H1 (cell line): ENCODE measurements around the gene PTPRE. TPM values are rescaled to one million over a fixed set of nuclear protein-coding genes. Genes with fewer than 3 reads are reported as not detected.

Experiments
- CTCF ChIA-PET: fragments of 300-600 bp; sonication (Branson Sonifier 250); formaldehyde crosslinking; loops from one replicate; lab custom pipeline; 2021; ENCODE audit not compliant: partially characterized antibody; lab: Charles Lee
- POLR2A ChIA-PET: fragments of 300-600 bp; sonication (Branson Sonifier 250); formaldehyde crosslinking; loops from one replicate; lab custom pipeline; 2021; ENCODE audit warnings: inconsistent platforms; ENCODE audit not compliant: partially characterized antibody; lab: Charles Lee
- DNase-seq, 2 experiments: peaks; one replicate each; pipeline versions ENCODE4 v3.0.0 to v3.0.0-alpha.2; 2010 to 2022; ENCODE audit warnings: low spot score in 2 of 2, low read depth in 1 of 2, mixed read lengths in 1 of 2
- FAIRE-seq: peaks from 2 replicates; lab custom pipeline; 2011; peaks lifted over from hg19 to GRCh38; lab: Jason Lieb, UNC
- H2AFZ ChIP-seq: 2 replicates; pipeline ENCODE4 v1.8.1; 2012; ENCODE audit warnings: low read length, inconsistent platforms
- H2AK5ac ChIP-seq: 2 replicates; pipeline ENCODE4 v1.6.1; 2013; ENCODE audit warnings: low read depth, low read length
- H2BK120ac ChIP-seq: replicated peaks from 2 replicates; pipeline ENCODE3; 2013; ENCODE audit warnings: low read depth, low read length, inconsistent platforms
- H2BK12ac ChIP-seq: 2 replicates; pipeline ENCODE4 v1.6.1; 2013; ENCODE audit warnings: low read depth, low read length
- H2BK15ac ChIP-seq: 2 replicates; pipeline ENCODE4 v1.6.1; 2013; ENCODE audit warnings: low read length
- H2BK20ac ChIP-seq: 2 replicates; pipeline ENCODE4 v1.6.1; 2013; ENCODE audit warnings: low read length
- H2BK5ac ChIP-seq: 2 replicates; pipeline ENCODE4 v1.6.1; 2013; ENCODE audit warnings: low read depth, low read length
- H3K14ac ChIP-seq: 2 replicates; pipeline ENCODE4 v1.6.1; 2013; ENCODE audit warnings: inconsistent platforms; ENCODE audit not compliant: insufficient read length
- H3K18ac ChIP-seq: 2 replicates; pipeline ENCODE4 v1.6.1; 2013; ENCODE audit warnings: low read length; ENCODE audit errors: extremely low read depth
- H3K23ac ChIP-seq: 2 replicates; pipeline ENCODE4 v1.6.1; 2013; ENCODE audit warnings: inconsistent platforms; ENCODE audit not compliant: insufficient read length
- H3K23me2 ChIP-seq: 2 replicates; pipeline ENCODE4 v1.6.1; 2013; ENCODE audit warnings: low read depth, low read length
- H3K27ac ChIP-seq: 2 replicates; pipeline ENCODE4 v1.6.1; 2011; ENCODE audit warnings: low read depth, low read length, inconsistent platforms
- H3K27me3 ChIP-seq, 4 experiments: replicated peaks in 1 of 4; 1 replicate in 1 of 4; 2 replicates in 3 of 4; pipeline versions ENCODE4 v1.6.1 to v1.8.1; 2011 to 2013; ENCODE audit warnings: low read length in 3 of 4, mild to moderate bottlenecking in 3 of 4, inconsistent platforms in 2 of 4, mixed read lengths in 2 of 4, moderate library complexity in 1 of 4; ENCODE audit not compliant: control insufficient read depth in 3 of 4, insufficient read depth in 3 of 4; ENCODE audit errors: extremely low read depth in 1 of 4
- H3K36me3 ChIP-seq, 4 experiments: 2 replicates each; pipeline versions ENCODE4 v1.6.1 to v1.8.1; 2011 to 2013; ENCODE audit warnings: mild to moderate bottlenecking in 4 of 4, low read length in 3 of 4, moderate library complexity in 2 of 4, control low read depth in 1 of 4, inconsistent platforms in 1 of 4; ENCODE audit not compliant: insufficient read depth in 4 of 4, control insufficient read depth in 2 of 4
- H3K4ac ChIP-seq: replicated peaks from 2 replicates; pipeline ENCODE3; 2013; ENCODE audit warnings: low read length, low read depth, mixed read lengths, inconsistent platforms; ENCODE audit not compliant: insufficient read length
- H3K4me1 ChIP-seq, 4 experiments: replicated peaks in 1 of 4; 1 replicate in 1 of 4; 2 replicates in 3 of 4; pipeline versions ENCODE4 v1.6.1 to v1.8.1; 2011 to 2013; ENCODE audit warnings: low read length in 3 of 4, inconsistent platforms in 2 of 4, mixed read lengths in 1 of 4; ENCODE audit not compliant: insufficient read depth in 4 of 4, control insufficient read depth in 3 of 4
- H3K4me2 ChIP-seq, 2 experiments: 2 replicates each; pipeline versions ENCODE4 v1.6.1 to v1.8.1; 2011 to 2013; ENCODE audit warnings: low read depth in 2 of 2, low read length in 2 of 2, control low read depth in 1 of 2, inconsistent platforms in 1 of 2, mild to moderate bottlenecking in 1 of 2; ENCODE audit not compliant: insufficient read depth in 1 of 2
- H3K4me3 ChIP-seq, 4 experiments: fragments of 200-600, 300-600 bp in 1 of 4; sonication (generic), shearing (Covaris generic), sonication (Bioruptor Twin) in 1 of 4; 2 replicates each; pipeline versions ENCODE4 v1.5.1 to v1.8.1; 2011 to 2016; ENCODE audit warnings: low read length in 4 of 4, low read depth in 3 of 4, control low read depth in 2 of 4, inconsistent platforms in 2 of 4, mild to moderate bottlenecking in 2 of 4, mixed read lengths in 1 of 4, moderate library complexity in 1 of 4; ENCODE audit not compliant: insufficient read depth in 2 of 4; ENCODE audit errors: extremely low read depth in 1 of 4
- H3K56ac ChIP-seq: replicated peaks from 2 replicates; pipeline ENCODE3; 2013; ENCODE audit warnings: low read depth, mild to moderate bottlenecking, mixed read lengths, low read length, inconsistent platforms; ENCODE audit not compliant: insufficient read length
- H3K79me1 ChIP-seq: 2 replicates; pipeline ENCODE4 v1.6.1; 2013; ENCODE audit warnings: low read depth, low read length, control low read depth
- H3K79me2 ChIP-seq, 2 experiments: 2 replicates each; pipeline versions ENCODE4 v1.6.1 to v1.8.1; 2012 to 2013; ENCODE audit warnings: low read length in 2 of 2, mild to moderate bottlenecking in 2 of 2, inconsistent platforms in 1 of 2; ENCODE audit not compliant: insufficient read depth in 2 of 2, control insufficient read depth in 1 of 2
- H3K9ac ChIP-seq, 4 experiments: replicated peaks in 1 of 4; 1 replicate in 1 of 4; 2 replicates in 3 of 4; pipeline versions ENCODE4 v1.6.1 to v1.8.1; 2011 to 2013; ENCODE audit warnings: low read depth in 3 of 4, low read length in 3 of 4, control low read depth in 2 of 4, mild to moderate bottlenecking in 2 of 4, moderate library complexity in 2 of 4, inconsistent platforms in 1 of 4; ENCODE audit errors: extremely low read depth in 1 of 4
- H3K9me3 ChIP-seq, 2 experiments: 2 replicates each; pipeline versions ENCODE4 v1.6.1 to v1.8.1; 2012 to 2013; ENCODE audit warnings: mild to moderate bottlenecking in 2 of 2, moderate library complexity in 2 of 2, control low read depth in 1 of 2, inconsistent platforms in 1 of 2, low read depth in 1 of 2, low read length in 1 of 2, mixed read lengths in 1 of 2; ENCODE audit not compliant: insufficient read depth in 2 of 2
- H4K20me1 ChIP-seq, 2 experiments: replicated peaks in 1 of 2; 2 replicates each; pipeline versions ENCODE3 to v1.8.1; 2011 to 2013; ENCODE audit warnings: inconsistent platforms in 2 of 2, low read length in 2 of 2, mild to moderate bottlenecking in 1 of 2; ENCODE audit not compliant: insufficient read depth in 2 of 2, control insufficient read depth in 1 of 2
- H4K5ac ChIP-seq: 2 replicates; pipeline ENCODE4 v1.6.1; 2013; ENCODE audit warnings: low read length, low read depth, mixed read lengths, inconsistent platforms; ENCODE audit not compliant: insufficient read length
- H4K8ac ChIP-seq: 2 replicates; pipeline ENCODE4 v1.8.0; 2013; ENCODE audit warnings: mild to moderate bottlenecking, moderate library complexity, low read length, inconsistent platforms; ENCODE audit not compliant: insufficient read depth; ENCODE audit errors: extremely low read depth
- H4K91ac ChIP-seq: replicated peaks from 2 replicates; pipeline ENCODE3; 2013; ENCODE audit warnings: low read length, mixed read lengths, inconsistent platforms; ENCODE audit not compliant: insufficient read length
- CBX8 ChIP-seq: fragments of 300-800, 300-1000 bp; sonication (generic); IDR thresholded peaks from 2 replicates; pipeline ENCODE4 v1.7.1; 2016; ENCODE audit warnings: low read depth, low read length, borderline replicate concordance
- KDM4A ChIP-seq: IDR thresholded peaks from one replicate; pipeline ENCODE4 v1.7.1; 2012; ENCODE audit warnings: low read depth, mild to moderate bottlenecking, moderate library complexity, low read length, inconsistent platforms; ENCODE audit not compliant: severe bottlenecking
- NRF1 ChIP-seq: IDR thresholded peaks from 2 replicates; pipeline ENCODE4 v1.6.1; 2011; ENCODE audit warnings: mild to moderate bottlenecking, low read depth, low read length, improper control_type of control experiment
- POLR2A ChIP-seq, 2 experiments: IDR thresholded peaks; 1 replicate in 1 of 2; 2 replicates in 1 of 2; pipeline ENCODE4 v1.6.1; 2011; ENCODE audit warnings: low read depth in 2 of 2, low read length in 2 of 2, mild to moderate bottlenecking in 2 of 2; ENCODE audit errors: control extremely low read depth in 1 of 2
- POLR2AphosphoS5 ChIP-seq: IDR thresholded peaks from 2 replicates; pipeline ENCODE4 v1.6.1; 2011; ENCODE audit warnings: low read depth, low read length
- POU5F1 ChIP-seq: IDR thresholded peaks from 2 replicates; pipeline ENCODE4 v1.6.1; 2011; ENCODE audit warnings: low read depth, mild to moderate bottlenecking, low read length, moderate library complexity
- RFX5 ChIP-seq: IDR thresholded peaks from 2 replicates; pipeline ENCODE4 v1.6.1; 2011; ENCODE audit warnings: low read depth, low read length, improper control_type of control experiment, borderline replicate concordance
- SRF ChIP-seq: IDR thresholded peaks from 2 replicates; pipeline ENCODE4 v1.6.1; 2011; ENCODE audit warnings: mild to moderate bottlenecking, low read depth, low read length, moderate library complexity
- TAF7 ChIP-seq: optimal IDR thresholded peaks from 2 replicates; pipeline ENCODE3; 2011; ENCODE audit warnings: low read depth, mild to moderate bottlenecking, inconsistent platforms, low read length, moderate library complexity, borderline replicate concordance
- TBP ChIP-seq: IDR thresholded peaks from 2 replicates; pipeline ENCODE4 v1.6.1; 2011; ENCODE audit warnings: low read depth, low read length, improper control_type of control experiment
- TCF12 ChIP-seq: IDR thresholded peaks from 2 replicates; pipeline ENCODE4 v1.6.1; 2011; ENCODE audit warnings: low read depth, mild to moderate bottlenecking, low read length
- ZNF274 ChIP-seq: IDR thresholded peaks from 2 replicates; pipeline ENCODE4 v1.7.0; 2012; ENCODE audit warnings: low read length, borderline replicate concordance; ENCODE audit errors: extremely low read depth
- whole genome bisulfite sequencing, 2 experiments: shearing (Covaris generic) in 1 of 2; methylation state at CpG; one replicate each; pipeline versions ENCODE4 v1.1.6 to v1.1.7; 2013 to 2015; ENCODE audit warnings: low lambda C conversion rate in 2 of 2, mixed read lengths in 2 of 2, inconsistent platforms in 1 of 2, low coverage in 1 of 2, missing lambda C conversion rate in 1 of 2; ENCODE audit not compliant: insufficient replicate concordance in 2 of 2, insufficient coverage in 1 of 2, insufficient read length in 1 of 2; ENCODE audit errors: extremely low coverage in 1 of 2, missing lambda C conversion rate in 1 of 2; 5-methylcytosine and 5-hydroxymethylcytosine counted together
- polyA plus RNA-seq, 7 experiments: library from polyadenylated mRNA; depleted of rRNA in 3 of 7; stranded (reverse) in 5 of 7; unstranded in 2 of 7; fragments of >200 nt in 5 of 7; fragments of 200-250 nt in 2 of 7; gene quantifications; 1 replicate in 5 of 7; 2 replicates in 1 of 7; 4 replicates in 1 of 7; pipeline versions ENCODE4 v1.2.1 to v1.2.3, GENCODE V29; 2011 to 2013; ENCODE audit warnings: missing spikeins in 2 of 7, mixed read lengths in 2 of 7
- total RNA-seq: library from RNA; stranded (reverse); fragmentation: NEBNext Ultra II Directional; extraction: Animal tissue kit (Norgen Biotek cat#: 25700); gene quantifications from 2 replicates; pipeline ENCODE4 v1.2.1, GENCODE V29; 2021
- TF ChIP-seq, protein P1 (sequence below): IDR thresholded peaks from 2 replicates; pipeline ENCODE4 v1.6.1; 2011; ENCODE audit warnings: low read depth, mild to moderate bottlenecking, low read length; ENCODE audit not compliant: insufficient read depth

Gene PTPRE
- total and polyA plus RNA-seq, 2 of the 8 experiments (the other 6 are each of a cell fraction or from before 2014, with no cell fraction given) = 0.33 to 0.54 TPM

DNA sequence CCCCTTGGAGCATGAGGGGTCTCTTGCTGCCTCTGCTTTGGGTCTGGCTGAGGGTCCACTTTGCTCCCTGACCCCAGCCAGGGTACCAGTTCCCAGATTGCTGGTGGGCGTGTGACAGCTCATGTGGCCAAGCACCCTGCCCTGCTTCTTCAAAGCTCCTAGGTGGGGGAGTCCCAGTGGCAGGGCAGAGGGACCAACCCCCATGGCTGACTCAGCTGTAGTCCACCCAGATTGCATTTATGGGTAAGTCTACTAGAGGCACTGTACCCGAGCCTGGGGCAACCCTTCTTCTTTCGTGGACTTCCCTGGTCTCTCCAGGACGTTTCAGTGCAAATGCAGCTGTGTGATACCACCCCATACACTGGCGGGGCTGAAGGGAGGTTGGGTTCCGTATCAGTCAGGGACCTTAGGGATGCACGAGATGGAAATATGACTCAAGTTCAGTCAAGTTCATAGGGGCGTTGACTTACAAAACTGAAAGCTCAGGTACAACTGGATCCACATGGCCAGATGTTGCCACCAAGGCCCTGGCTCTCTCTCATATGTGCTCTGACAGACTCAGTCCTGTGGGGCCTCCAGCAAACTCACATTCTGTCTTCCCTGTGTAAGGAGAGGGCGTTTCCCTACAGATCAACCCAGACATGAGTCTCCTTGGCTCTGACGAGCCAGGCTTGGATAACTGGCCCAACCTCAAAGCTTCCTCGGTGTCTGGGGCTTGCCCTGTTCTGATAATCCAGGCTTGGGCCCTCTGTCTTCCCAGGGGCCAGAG lies 13.6 kb downstream of the PTPRE start:
- no peak overlapping the region for H3K4me2 ChIP-seq
- H2BK120ac ChIP-seq = no peak overlapping the region
- no peak overlapping the region for H3K4me3 ChIP-seq
- no peak overlapping the region for H3K27ac ChIP-seq
- no peak overlapping the region for H3K56ac ChIP-seq
- no peaks in the 10 kb centered on the region for H3K23me2 ChIP-seq
- no peak overlapping the region for H4K91ac ChIP-seq
- no peaks in the 10 kb centered on the region for H4K20me1 ChIP-seq
- no peaks in the 10 kb centered on the region for H3K79me1 ChIP-seq
- H3K14ac ChIP-seq = no peak overlapping the region
- no peak overlapping the region for H2BK15ac ChIP-seq
- H3K9me3 ChIP-seq = no peaks in the 10 kb centered on the region
- ChIA-PET CTCF (interaction anchor here (0.6 to 3.8 kb wide), 17 partner anchors 8 to 375 kb away, joined by 3 to 17 read pairs (median 3); partner anchors contain the start of gene PTPRE), POLR2A (interaction anchor here (0.6 kb wide), 1 partner anchor 342 kb away, joined by 3 read pairs; no protein-coding TSS in a partner anchor)
- H2AK5ac ChIP-seq = no peak overlapping the region
- H4K8ac ChIP-seq = no peak overlapping the region
- H3K36me3 ChIP-seq = no peaks in the 10 kb centered on the region
- DNase-seq (no peak), FAIRE-seq (no peak)
- no peak overlapping the region for H2BK20ac ChIP-seq
- H3K4me1 ChIP-seq = peaks cover 0 to 2% (median 0%) of the 10 kb centered on the region in 4 experiments; a peak in 3 of 7 replicates
- H3K79me2 ChIP-seq = no peaks in the 10 kb centered on the region
- H3K23ac ChIP-seq = no peak overlapping the region
- 91% methylated on average over 11 of the region's 11 CpGs; no CpG with 5 or more reads in 1 of the 2 experiments for WGBS, 2 experiments
- H3K27me3 ChIP-seq = no peaks in the 10 kb centered on the region
- H3K4ac ChIP-seq = no peak overlapping the region
- H2BK12ac ChIP-seq = no peak overlapping the region
- no peak overlapping the region for H4K5ac ChIP-seq
- H2AFZ ChIP-seq = no peak overlapping the region
- H3K18ac ChIP-seq = no peak overlapping the region
- no peak overlapping the region for H3K9ac ChIP-seq
- no peak overlapping the region for H2BK5ac ChIP-seq
- TF ChIP-seq, protein P1, sequence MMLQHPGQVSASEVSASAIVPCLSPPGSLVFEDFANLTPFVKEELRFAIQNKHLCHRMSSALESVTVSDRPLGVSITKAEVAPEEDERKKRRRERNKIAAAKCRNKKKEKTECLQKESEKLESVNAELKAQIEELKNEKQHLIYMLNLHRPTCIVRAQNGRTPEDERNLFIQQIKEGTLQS = no peak
- TF ChIP-seq POU5F1 (no peak), SRF (no peak), TBP (no peak), POLR2AphosphoS5 (no peak), CBX8 (no peak), RFX5 (no peak), ZNF274 (no peak), NRF1 (no peak), POLR2A (IDR thresholded peaks at IDR 0.05; ENCODE audit: control extremely low read depth in 1 of 2, low read depth in 2 of 2, low read length in 2 of 2) (no peak), TAF7 (no peak), TCF12 (no peak), KDM4A (no peak)
